Measurements from ENCODE around the gene PLCB1. TPM values are rescaled to one million over a fixed set of nuclear protein-coding genes. Genes with fewer than 3 reads are reported as not detected.
A peak's percentile ranks its signal among the peaks of the same experiment; 100 is the strongest.

PLCB1 gene
- total RNA-seq, 1 experiment from 2014 or later, result not detected

DNA sequence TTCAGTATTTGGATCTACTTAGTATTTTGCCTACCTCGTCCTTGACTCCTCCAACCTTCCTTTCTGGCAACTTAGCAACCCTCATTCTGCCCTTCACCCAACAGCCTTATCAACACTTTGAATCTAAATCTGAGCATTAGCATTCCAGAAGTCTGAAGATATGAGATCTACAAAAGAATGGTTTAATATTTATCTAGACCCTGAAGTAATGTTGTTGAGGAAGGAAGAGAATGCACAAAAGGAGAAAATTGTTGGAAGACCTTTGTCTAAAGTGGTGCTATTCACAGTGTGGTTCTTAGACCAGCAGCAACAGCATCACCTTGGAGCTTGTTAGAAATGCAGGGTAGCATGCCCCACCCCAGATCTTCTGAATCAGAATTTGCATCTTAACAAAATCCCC, 738.6 kb downstream of the PLCB1 start:
- BruUV-seq (replicated peaks), result no TSS peak
- H4K20me1 ChIP-seq (ENCODE audit: insufficient read depth), result no peaks in the 10 kb centered on the region
- no peak for TF ChIP-seq EZH2 (IDR thresholded peaks at IDR 0.05; ENCODE audit: low read depth)
- TF ChIP-seq, protein P1, sequence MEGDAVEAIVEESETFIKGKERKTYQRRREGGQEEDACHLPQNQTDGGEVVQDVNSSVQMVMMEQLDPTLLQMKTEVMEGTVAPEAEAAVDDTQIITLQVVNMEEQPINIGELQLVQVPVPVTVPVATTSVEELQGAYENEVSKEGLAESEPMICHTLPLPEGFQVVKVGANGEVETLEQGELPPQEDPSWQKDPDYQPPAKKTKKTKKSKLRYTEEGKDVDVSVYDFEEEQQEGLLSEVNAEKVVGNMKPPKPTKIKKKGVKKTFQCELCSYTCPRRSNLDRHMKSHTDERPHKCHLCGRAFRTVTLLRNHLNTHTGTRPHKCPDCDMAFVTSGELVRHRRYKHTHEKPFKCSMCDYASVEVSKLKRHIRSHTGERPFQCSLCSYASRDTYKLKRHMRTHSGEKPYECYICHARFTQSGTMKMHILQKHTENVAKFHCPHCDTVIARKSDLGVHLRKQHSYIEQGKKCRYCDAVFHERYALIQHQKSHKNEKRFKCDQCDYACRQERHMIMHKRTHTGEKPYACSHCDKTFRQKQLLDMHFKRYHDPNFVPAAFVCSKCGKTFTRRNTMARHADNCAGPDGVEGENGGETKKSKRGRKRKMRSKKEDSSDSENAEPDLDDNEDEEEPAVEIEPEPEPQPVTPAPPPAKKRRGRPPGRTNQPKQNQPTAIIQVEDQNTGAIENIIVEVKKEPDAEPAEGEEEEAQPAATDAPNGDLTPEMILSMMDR (conservative IDR thresholded peaks at IDR 0.05), result no peak
- DNase-seq, result no peak
- no peaks in the 10 kb centered on the region for H3K36me3 ChIP-seq (ENCODE audit: low read depth)
- H3K79me2 ChIP-seq (ENCODE audit: low read depth), result no peaks in the 10 kb centered on the region
- no peaks in the 10 kb centered on the region for H3K27me3 ChIP-seq (ENCODE audit: insufficient read depth, low read depth)
- no peak overlapping the region for H2AFZ ChIP-seq
- intact Hi-C loops (cut with micrococcal nuclease; ENCODE audit: unreplicated experiment), result no loop called here
- no peaks in the 10 kb centered on the region for H3K9me2 ChIP-seq (ENCODE audit: insufficient read depth)
- no peaks in the 10 kb centered on the region for H3F3A ChIP-seq (ENCODE audit: insufficient read depth, low read depth)
- no peaks in the 10 kb centered on the region for H3K9me3 ChIP-seq (ENCODE audit: insufficient read depth, low read depth)
- ChIA-PET CTCF (no interaction called here), POLR2A (ENCODE audit: unreplicated experiment) (no interaction called here)
- no peak overlapping the region for H3K4me3 ChIP-seq
- peaks cover 14% of the 10 kb centered on the region for H3K4me1 ChIP-seq (replicated peaks; ENCODE audit: insufficient read depth)
- H3K27ac ChIP-seq, result no peak overlapping the region
- no peak overlapping the region for H3K4me2 ChIP-seq

DNA sequence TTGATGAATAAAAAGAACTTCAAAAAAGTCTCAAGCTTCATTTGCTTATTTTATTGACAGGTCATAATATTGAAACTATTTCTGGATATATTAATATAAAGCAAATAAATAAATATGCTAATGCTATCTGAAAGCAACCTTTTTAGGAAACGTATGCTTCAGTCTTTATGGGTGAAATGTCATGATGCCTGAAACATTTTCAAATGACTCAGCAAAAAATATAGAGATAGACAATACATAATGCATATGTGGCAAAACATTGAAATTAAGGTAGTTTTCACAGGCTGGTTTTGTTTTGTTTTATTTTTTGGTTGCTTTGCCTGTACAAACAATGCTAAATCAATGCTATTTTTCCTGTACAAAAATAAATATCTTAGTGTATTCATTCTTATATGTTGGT, 742.4 kb downstream of the PLCB1 start:
- Histone ChIP-seq H3K4me1 (replicated peaks; ENCODE audit: insufficient read depth) (peaks cover 14% of the 10 kb centered on the region), H3K79me2 (ENCODE audit: low read depth) (no peaks in the 10 kb centered on the region), H3K36me3 (ENCODE audit: low read depth) (no peaks in the 10 kb centered on the region), H2AFZ (no peak overlapping the region), H3K4me3 (no peak overlapping the region), H3K27me3 (ENCODE audit: insufficient read depth, low read depth) (no peaks in the 10 kb centered on the region), H4K20me1 (ENCODE audit: insufficient read depth) (no peaks in the 10 kb centered on the region), H3F3A (ENCODE audit: insufficient read depth, low read depth) (no peaks in the 10 kb centered on the region), H3K4me2 (peak overlapping the region; percentile 4; the same call in 1 of the 2 replicates), H3K9me2 (ENCODE audit: insufficient read depth) (no peaks in the 10 kb centered on the region), H3K27ac (peak overlapping the region; percentile 47; the same call in 1 of the 2 replicates), H3K9me3 (ENCODE audit: insufficient read depth, low read depth) (no peaks in the 10 kb centered on the region)
- no peak for TF ChIP-seq EZH2 (IDR thresholded peaks at IDR 0.05; ENCODE audit: low read depth)
- TF ChIP-seq, protein P1 (conservative IDR thresholded peaks at IDR 0.05), result no peak
- ChIA-PET CTCF (no interaction called here), POLR2A (ENCODE audit: unreplicated experiment) (no interaction called here)
- no peak for DNase-seq
- intact Hi-C loops (cut with micrococcal nuclease; ENCODE audit: unreplicated experiment), result no loop called here
- no TSS peak for BruUV-seq (replicated peaks)

DNA sequence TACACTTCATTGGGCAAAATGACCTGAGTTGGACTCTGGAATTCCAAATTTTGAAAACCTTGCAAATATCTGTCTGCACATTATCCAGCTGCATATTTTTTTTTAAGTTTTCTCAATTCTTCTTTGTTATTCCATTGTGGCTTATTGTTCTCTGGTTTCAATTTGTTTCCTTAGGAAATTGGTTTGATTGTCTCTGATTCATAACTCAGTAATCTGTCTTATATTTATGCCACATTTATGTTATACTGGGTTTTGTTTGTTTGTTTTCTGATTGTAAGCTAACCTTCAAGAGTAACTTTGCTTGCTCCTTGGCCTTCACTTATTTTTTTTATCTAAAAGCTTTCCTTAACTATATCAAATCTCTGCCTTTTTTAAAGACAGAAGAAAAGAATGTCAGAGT, 743.5 kb downstream of the PLCB1 start:
- ChIA-PET CTCF (interaction anchor here (0.6 kb wide), 1 partner anchor 1476 kb away, joined by 3 read pairs; no protein-coding TSS in a partner anchor), POLR2A (ENCODE audit: unreplicated experiment) (no interaction called here)
- Histone ChIP-seq H2AFZ (no peak overlapping the region), H3F3A (ENCODE audit: insufficient read depth, low read depth) (no peaks in the 10 kb centered on the region), H4K20me1 (ENCODE audit: insufficient read depth) (no peaks in the 10 kb centered on the region), H3K9me3 (ENCODE audit: insufficient read depth, low read depth) (no peaks in the 10 kb centered on the region), H3K36me3 (ENCODE audit: low read depth) (no peaks in the 10 kb centered on the region), H3K4me1 (replicated peaks; ENCODE audit: insufficient read depth) (peaks cover 14% of the 10 kb centered on the region), H3K27me3 (ENCODE audit: insufficient read depth, low read depth) (no peaks in the 10 kb centered on the region), H3K4me2 (no peak overlapping the region), H3K9me2 (ENCODE audit: insufficient read depth) (no peaks in the 10 kb centered on the region), H3K4me3 (no peak overlapping the region), H3K27ac (no peak overlapping the region), H3K79me2 (ENCODE audit: low read depth) (no peaks in the 10 kb centered on the region)
- no peak for DNase-seq
- intact Hi-C loops (cut with micrococcal nuclease; ENCODE audit: unreplicated experiment), result no loop called here
- BruUV-seq (replicated peaks), result no TSS peak
- TF ChIP-seq EZH2 (IDR thresholded peaks at IDR 0.05; ENCODE audit: low read depth), result no peak
- TF ChIP-seq, protein P1 (conservative IDR thresholded peaks at IDR 0.05), result no peak

Measured in PC-9 (cell line).